K562 (cell line): ENCODE measurements around the gene PIK3R5. TPM values are rescaled to one million over a fixed set of nuclear protein-coding genes. Genes with fewer than 3 reads are reported as not detected.

ENCODE experiments used
- ATAC-seq: fragments of 200-7000 bp; cut with Tn5 transposase; 3 replicates; pipeline ENCODE4 v1.9.1; 2020; ENCODE audit warnings: moderate library complexity
- BruUV-seq: library from RNA; stranded (reverse); fragments of 400-500 nt; replicated peaks from 2 replicates; lab custom pipeline; 2021; lab: Mats Ljungman, UMichigan
- CTCF ChIA-PET: fragments of 300-600 bp; formaldehyde crosslinking; extraction: SDS; loops from one replicate; lab custom pipeline; 2021; ENCODE audit warnings: low intra/inter-chr PET ratio; lab: Yijun Ruan, JAX
- POLR2A ChIA-PET: fragments of 300-600, 350-650 bp; sonication (Branson Sonifier 250); formaldehyde crosslinking; extraction: SDS; loops from one replicate; lab custom pipeline; 2021; ENCODE audit warnings: antibody characterized with exemption, inconsistent platforms; lab: Yijun Ruan, JAX
- DNase-seq, 4 experiments: peaks; one replicate each; pipeline versions ENCODE4 v3.0.0 to v3.0.0-alpha.2; 2011 to 2018; ENCODE audit warnings: low spot score in 3 of 4, mixed read lengths in 3 of 4; ENCODE audit errors: extremely low read depth in 1 of 4
- FAIRE-seq: peaks from 2 replicates; lab custom pipeline; 2011; peaks lifted over from hg19 to GRCh38; lab: Jason Lieb, UNC
- H2AFZ ChIP-seq: 2 replicates; pipeline ENCODE4 v1.6.0; 2011; ENCODE audit warnings: low read depth, low read length, control low read depth, inconsistent platforms
- H3K27ac ChIP-seq: fragments of 200-600 bp; 3 replicates; pipeline ENCODE4 v1.8.0; 2011; ENCODE audit warnings: low read depth, mild to moderate bottlenecking, control low read depth, inconsistent platforms, low read length, moderate library complexity, mixed read lengths; ENCODE audit errors: extremely low read depth
- H3K27me3 ChIP-seq, 2 experiments: fragments of 300-600 bp in 1 of 2; 2 replicates in 1 of 2; 3 replicates in 1 of 2; pipeline versions ENCODE4 v1.6.0 to v1.8.0; 2011; ENCODE audit warnings: inconsistent platforms in 2 of 2, low read length in 2 of 2, mild to moderate bottlenecking in 1 of 2, mixed read lengths in 1 of 2, moderate library complexity in 1 of 2; ENCODE audit not compliant: control insufficient read depth in 2 of 2, insufficient read depth in 2 of 2
- H3K36me3 ChIP-seq: fragments of 300-600 bp; 3 replicates; pipeline ENCODE4 v1.8.0; 2011; ENCODE audit warnings: mild to moderate bottlenecking, low read length, inconsistent platforms; ENCODE audit not compliant: control insufficient read depth, insufficient read depth
- H3K4me1 ChIP-seq, 2 experiments: fragments of 200-600 bp in 1 of 2; replicated peaks in 1 of 2; 2 replicates in 1 of 2; 3 replicates in 1 of 2; pipeline versions ENCODE4 v1.5.1 to v1.8.0; 2011; ENCODE audit warnings: inconsistent platforms in 2 of 2, low read length in 2 of 2, mild to moderate bottlenecking in 1 of 2, mixed read lengths in 1 of 2, moderate library complexity in 1 of 2; ENCODE audit not compliant: control insufficient read depth in 2 of 2, insufficient read depth in 2 of 2
- H3K4me2 ChIP-seq: 2 replicates; pipeline ENCODE4 v1.6.1; 2011; ENCODE audit warnings: low read length, control low read depth, inconsistent platforms, mixed read lengths; ENCODE audit not compliant: insufficient read depth
- H3K4me3 ChIP-seq: fragments of 200-600 bp; sonication (generic), shearing (Covaris generic); 2 replicates; pipeline ENCODE4 v1.5.1; 2016; ENCODE audit warnings: control low read depth, inconsistent platforms
- H3K79me2 ChIP-seq: fragments of 200-600 bp; 3 replicates; pipeline ENCODE4 v1.8.0; 2011; ENCODE audit warnings: low read length, inconsistent platforms; ENCODE audit not compliant: control insufficient read depth, insufficient read depth
- H3K9ac ChIP-seq, 2 experiments: 2 replicates each; pipeline versions ENCODE4 v1.6.0 to v1.6.1; 2011; ENCODE audit warnings: low read depth in 2 of 2, low read length in 2 of 2, control low read depth in 1 of 2, inconsistent platforms in 1 of 2, mild to moderate bottlenecking in 1 of 2, mixed read lengths in 1 of 2; ENCODE audit not compliant: insufficient read depth in 1 of 2
- H3K9me1 ChIP-seq: one replicate; pipeline ENCODE4 v1.6.0; 2011; ENCODE audit warnings: inconsistent platforms, mild to moderate bottlenecking, low read length, moderate library complexity; ENCODE audit not compliant: control insufficient read depth, insufficient read depth
- H3K9me3 ChIP-seq: replicated peaks from 2 replicates; pipeline ENCODE4 v1.5.1; 2011; ENCODE audit warnings: low read depth, low read length, inconsistent platforms; ENCODE audit not compliant: control insufficient read depth, insufficient read depth
- H4K20me1 ChIP-seq: replicated peaks from 2 replicates; pipeline ENCODE4 v1.6.1; 2011; ENCODE audit warnings: low read length, inconsistent platforms, mixed read lengths; ENCODE audit not compliant: control insufficient read depth, insufficient read depth
- ARID1B ChIP-seq: fragments of 450-650 bp; IDR thresholded peaks from 2 replicates; pipeline ENCODE4 v1.6.1; 2016; ENCODE audit warnings: antibody characterized with exemption, mild to moderate bottlenecking, inconsistent platforms
- HNRNPH1 ChIP-seq: fragments of 200-400 bp; formaldehyde crosslinking; optimal IDR thresholded peaks from 2 replicates; pipeline ENCODE3; 2017; ENCODE audit warnings: low read depth, mild to moderate bottlenecking, low read length, moderate library complexity
- NCOA4 ChIP-seq: fragments of 450-650 bp; IDR thresholded peaks from 2 replicates; pipeline ENCODE4 v1.6.1; 2018; ENCODE audit warnings: mild to moderate bottlenecking; ENCODE audit not compliant: partially characterized antibody
- NFE2 ChIP-seq: IDR thresholded peaks from 2 replicates; pipeline ENCODE4 v1.6.1; 2014; ENCODE audit warnings: antibody characterized with exemption, low read depth
- NFE2L1 ChIP-seq: fragments of 450-650 bp; IDR thresholded peaks from 2 replicates; pipeline ENCODE4 v1.6.1; 2016; ENCODE audit warnings: missing genetic modification characterization, low read depth, mild to moderate bottlenecking, missing compliant biosample characterization, moderate library complexity, borderline replicate concordance
- NUFIP1 ChIP-seq: fragments of 450-650 bp; IDR thresholded peaks from 2 replicates; pipeline ENCODE4 v1.6.1; 2018; ENCODE audit not compliant: partially characterized antibody
- TCF3 ChIP-seq: sonication (generic); formaldehyde crosslinking; IDR thresholded peaks from 2 replicates; pipeline ENCODE4 v1.4.0; 2020; ENCODE audit warnings: mild to moderate bottlenecking, missing genetic modification reagents
- WGBS: fragments of 100-300 bp; shearing (Covaris generic); methylation state at CpG from one replicate; pipeline ENCODE4 v1.1.6; 2016; ENCODE audit warnings: low coverage, mixed read lengths; ENCODE audit not compliant: insufficient coverage; ENCODE audit errors: missing lambda C conversion rate; 5-methylcytosine and 5-hydroxymethylcytosine counted together
- in situ Hi-C: fragments of 300-500 bp; cut with MboI; formaldehyde crosslinking; loops from 4 replicates; pipeline ENCODE4 v1.15.0; 2018; ENCODE audit warnings: inconsistent platforms, mixed read lengths
- intact Hi-C: fragments of 100-400 bp; cut with micrococcal nuclease; formaldehyde crosslinking; loops from 2 replicates; pipeline ENCODE4 v1.14.2; 2022
- polyA plus RNA-seq, 8 experiments: library from polyadenylated mRNA; depleted of rRNA in 4 of 8; stranded (reverse) in 5 of 8; unstranded in 3 of 8; fragments of >200 nt; fragmentation: Nextera tagmentation in 2 of 8; fragmentation: Illumina TruSeq in 1 of 8; extraction: Ambion mirVana in 2 of 8; extraction: Trizol in 1 of 8; gene quantifications; 2 replicates each; pipeline versions ENCODE4 v1.2.1 to v1.2.3, GENCODE V29; 2011 to 2014; ENCODE audit warnings: inconsistent platforms in 1 of 8, missing spikeins in 1 of 8
- total RNA-seq, 7 experiments: library from RNA; depleted of rRNA in 6 of 7; stranded (reverse); fragments of >200 nt in 6 of 7; fragmentation: Illumina TruSeq in 2 of 7; extraction: Trizol in 2 of 7; gene quantifications; 2 replicates each; pipeline versions ENCODE4 v1.2.1 to v1.2.3, GENCODE V29; 2011 to 2021; ENCODE audit warnings: low replicate concordance in 1 of 7
- TF ChIP-seq, protein P1 (sequence below): fragments of 250-450 bp; sonication (Bioruptor Pico); IDR thresholded peaks from 2 replicates; pipeline ENCODE4 v1.9.0; 2021; ENCODE audit warnings: mild to moderate bottlenecking, inconsistent platforms
- TF ChIP-seq, protein P2 (sequence below): sonication (generic); formaldehyde crosslinking; IDR thresholded peaks from 2 replicates; pipeline ENCODE4 v1.8.1; 2022; ENCODE audit warnings: missing genetic modification reagents

The PIK3R5 gene
- total and polyA plus RNA-seq, 9 of the 15 experiments (the other 6 are each of a cell fraction or from before 2014, with no cell fraction given), result 0.01 to 0.38 TPM; not detected in 7

DNA sequence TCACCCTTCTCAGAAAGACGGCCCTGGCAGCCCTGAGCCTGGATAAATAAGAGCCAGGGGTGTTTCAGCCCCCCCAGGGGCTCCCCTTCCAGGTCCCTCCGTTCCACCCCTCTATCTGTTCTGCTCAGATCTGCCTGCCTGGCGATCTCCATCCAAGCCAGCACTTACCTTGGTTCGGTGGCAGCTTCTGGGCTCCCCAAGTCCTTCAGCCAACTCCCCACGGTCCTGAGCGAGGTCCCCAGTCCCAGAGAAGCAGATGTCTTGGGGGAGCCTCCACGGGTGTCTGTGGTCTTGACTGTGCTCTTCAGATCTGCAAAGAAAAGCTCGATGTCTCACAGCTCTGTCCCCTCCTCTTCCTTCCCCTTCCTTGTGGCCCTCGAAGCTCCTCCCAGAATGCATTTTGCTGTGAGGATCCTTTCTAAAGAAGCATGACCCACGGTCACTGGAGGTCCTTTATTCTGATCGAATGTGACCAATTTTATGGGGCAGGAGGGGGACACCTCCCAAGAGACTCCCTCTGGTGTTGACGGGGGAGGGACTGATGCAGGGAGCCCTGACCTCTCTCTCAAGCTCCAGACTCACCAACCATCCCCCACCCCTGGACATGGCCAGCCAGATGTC lies 98.0 kb downstream of the PIK3R5 start, which contains the start of gene PIK3R6:
Gene PIK3R6 (minus strand): TSS at position 314 of the 621 bp plus-strand sequence. CDS start 17,880 bp downstream, outside the sequence.
- Histone ChIP-seq H4K20me1 (no peaks in the 10 kb centered on the region), H3K4me1 (no peaks in the 10 kb centered on the region), H3K4me3 (no peak within 1 kb of the TSS), H3K27me3 (peaks cover 0 to 17% of the 10 kb centered on the region in 2 experiments; a peak in 2 of 5 replicates), H2AFZ (no peak within 1 kb of the TSS), H3K9me3 (no peaks in the 10 kb centered on the region), H3K4me2 (no peak within 1 kb of the TSS), H3K79me2 (no peaks in the 10 kb centered on the region), H3K27ac (no peak within 1 kb of the TSS), H3K9ac (no peak within 1 kb of the TSS), H3K36me3 (no peaks in the 10 kb centered on the region)
- no peak for DNase-seq
- 3% methylated on average over 8 of the region's 12 CpGs for WGBS
- intact Hi-C loops (no loop called here), in situ Hi-C loops (no loop called here)
- no TSS peak for BruUV-seq
- ATAC-seq, result no peak
- POLR2A ChIA-PET, result no interaction called here
- no peak for FAIRE-seq
- TF ChIP-seq, protein P1, sequence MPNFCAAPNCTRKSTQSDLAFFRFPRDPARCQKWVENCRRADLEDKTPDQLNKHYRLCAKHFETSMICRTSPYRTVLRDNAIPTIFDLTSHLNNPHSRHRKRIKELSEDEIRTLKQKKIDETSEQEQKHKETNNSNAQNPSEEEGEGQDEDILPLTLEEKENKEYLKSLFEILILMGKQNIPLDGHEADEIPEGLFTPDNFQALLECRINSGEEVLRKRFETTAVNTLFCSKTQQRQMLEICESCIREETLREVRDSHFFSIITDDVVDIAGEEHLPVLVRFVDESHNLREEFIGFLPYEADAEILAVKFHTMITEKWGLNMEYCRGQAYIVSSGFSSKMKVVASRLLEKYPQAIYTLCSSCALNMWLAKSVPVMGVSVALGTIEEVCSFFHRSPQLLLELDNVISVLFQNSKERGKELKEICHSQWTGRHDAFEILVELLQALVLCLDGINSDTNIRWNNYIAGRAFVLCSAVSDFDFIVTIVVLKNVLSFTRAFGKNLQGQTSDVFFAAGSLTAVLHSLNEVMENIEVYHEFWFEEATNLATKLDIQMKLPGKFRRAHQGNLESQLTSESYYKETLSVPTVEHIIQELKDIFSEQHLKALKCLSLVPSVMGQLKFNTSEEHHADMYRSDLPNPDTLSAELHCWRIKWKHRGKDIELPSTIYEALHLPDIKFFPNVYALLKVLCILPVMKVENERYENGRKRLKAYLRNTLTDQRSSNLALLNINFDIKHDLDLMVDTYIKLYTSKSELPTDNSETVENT, result no peak
- TF ChIP-seq TCF3 (CRISPR knock-in tag) (no peak), NCOA4 (no peak), NUFIP1 (no peak), NFE2L1 (tag) (no peak), ARID1B (no peak), NFE2 (no peak), HNRNPH1 (no peak)
- TF ChIP-seq, protein P2, sequence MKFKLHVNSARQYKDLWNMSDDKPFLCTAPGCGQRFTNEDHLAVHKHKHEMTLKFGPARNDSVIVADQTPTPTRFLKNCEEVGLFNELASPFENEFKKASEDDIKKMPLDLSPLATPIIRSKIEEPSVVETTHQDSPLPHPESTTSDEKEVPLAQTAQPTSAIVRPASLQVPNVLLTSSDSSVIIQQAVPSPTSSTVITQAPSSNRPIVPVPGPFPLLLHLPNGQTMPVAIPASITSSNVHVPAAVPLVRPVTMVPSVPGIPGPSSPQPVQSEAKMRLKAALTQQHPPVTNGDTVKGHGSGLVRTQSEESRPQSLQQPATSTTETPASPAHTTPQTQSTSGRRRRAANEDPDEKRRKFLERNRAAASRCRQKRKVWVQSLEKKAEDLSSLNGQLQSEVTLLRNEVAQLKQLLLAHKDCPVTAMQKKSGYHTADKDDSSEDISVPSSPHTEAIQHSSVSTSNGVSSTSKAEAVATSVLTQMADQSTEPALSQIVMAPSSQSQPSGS (CRISPR knock-in tag), result no peak
- TF ChIP-seq, all 486 proteins: peak for 0
- H3K9me1 ChIP-seq, result no peaks in the 10 kb centered on the region
- CTCF ChIA-PET, result no interaction called here
